Caco-2 (cell line): Measurements from ENCODE around the gene TRPC4AP. TPM values are rescaled to one million over a fixed set of nuclear protein-coding genes. Genes with fewer than 3 reads are reported as not detected.

Experiments used
- BruUV-seq: library from RNA; stranded (reverse); fragments of 400-500 nt; replicated peaks from 2 replicates; lab custom pipeline; 2021; lab: Mats Ljungman, UMichigan
- CTCF ChIA-PET: fragments of 300-600 bp; sonication (Branson Sonifier 250); formaldehyde crosslinking; loops from one replicate; lab custom pipeline; 2022; ENCODE audit warnings: antibody characterized with exemption; lab: Charles Lee
- POLR2A ChIA-PET: fragments of 300-600 bp; sonication (Branson Sonifier 250); formaldehyde crosslinking; loops from one replicate; lab custom pipeline; 2022; ENCODE audit warnings: antibody characterized with exemption; lab: Charles Lee
- DNase-seq, 2 experiments: peaks; one replicate each; pipeline versions ENCODE4 v3.0.0 to v3.0.0-alpha.2; 2020 to 2022
- H3K27me3 ChIP-seq: replicated peaks from 2 replicates; pipeline ENCODE4 v1.6.0; 2011; ENCODE audit warnings: low read length; ENCODE audit not compliant: control insufficient read depth, insufficient read depth
- H3K36me3 ChIP-seq: 2 replicates; pipeline ENCODE4 v1.5.1; 2011; ENCODE audit warnings: low read length; ENCODE audit not compliant: control insufficient read depth, insufficient read depth
- H3K4me1 ChIP-seq: fragments of 250-450 bp; sonication (Bioruptor Pico); 2 replicates; pipeline ENCODE4 v1.5.1; 2020; ENCODE audit warnings: mild to moderate bottlenecking
- H3K4me3 ChIP-seq: 2 replicates; pipeline ENCODE4 v1.5.1; 2011; ENCODE audit warnings: low read depth, mild to moderate bottlenecking, control low read depth, low read length
- H3K9me3 ChIP-seq: fragments of 250-450 bp; sonication (Bioruptor Pico); 2 replicates; pipeline ENCODE4 v1.5.1; 2020; ENCODE audit warnings: mild to moderate bottlenecking, moderate library complexity
- H3K27ac Mint-ChIP-seq: one replicate; pipeline ENCODE4 v1.8.0; 2022; ENCODE audit warnings: mixed read lengths; ENCODE audit not compliant: unreplicated experiment
- H3K27me3 Mint-ChIP-seq: one replicate; pipeline ENCODE4 v1.8.0; 2022; ENCODE audit warnings: mixed read lengths; ENCODE audit not compliant: insufficient read depth, unreplicated experiment
- H3K36me3 Mint-ChIP-seq: one replicate; pipeline ENCODE4 v1.8.0; 2022; ENCODE audit warnings: mild to moderate bottlenecking, mixed read lengths; ENCODE audit not compliant: insufficient read depth, unreplicated experiment
- H3K4me1 Mint-ChIP-seq: one replicate; pipeline ENCODE4 v1.8.0; 2022; ENCODE audit warnings: low read depth, mixed read lengths; ENCODE audit not compliant: unreplicated experiment
- H3K4me3 Mint-ChIP-seq: one replicate; pipeline ENCODE4 v1.8.0; 2022; ENCODE audit warnings: mild to moderate bottlenecking, moderate library complexity, mixed read lengths; ENCODE audit not compliant: unreplicated experiment
- H3K9me3 Mint-ChIP-seq: one replicate; pipeline ENCODE4 v1.8.0; 2022; ENCODE audit warnings: mixed read lengths; ENCODE audit not compliant: unreplicated experiment
- intact Hi-C: fragments of 100-400 bp; cut with micrococcal nuclease; formaldehyde crosslinking; loops from one replicate; pipeline ENCODE4 v1.10.0; 2022; ENCODE audit not compliant: unreplicated experiment
- total RNA-seq: library from RNA; stranded (reverse); gene quantifications from 2 replicates; pipeline ENCODE4 v1.2.3, GENCODE V29; 2022
- TF ChIP-seq, protein P1 (sequence below), 2 experiments: fragments of 200-600 bp in 1 of 2; IDR thresholded peaks; 1 replicate in 1 of 2; 2 replicates in 1 of 2; pipeline versions ENCODE4 v1.5.1 to v1.8.0; 2011 to 2022; ENCODE audit warnings: antibody characterized with exemption in 1 of 2, control low read depth in 1 of 2, inconsistent platforms in 1 of 2, low read depth in 1 of 2, low read length in 1 of 2, mild to moderate bottlenecking in 1 of 2, moderate library complexity in 1 of 2; ENCODE audit not compliant: insufficient read depth in 1 of 2, severe bottlenecking in 1 of 2, unreplicated experiment in 1 of 2

The TRPC4AP gene
- total RNA-seq, 1 experiment from 2014 or later = 144 TPM

DNA sequence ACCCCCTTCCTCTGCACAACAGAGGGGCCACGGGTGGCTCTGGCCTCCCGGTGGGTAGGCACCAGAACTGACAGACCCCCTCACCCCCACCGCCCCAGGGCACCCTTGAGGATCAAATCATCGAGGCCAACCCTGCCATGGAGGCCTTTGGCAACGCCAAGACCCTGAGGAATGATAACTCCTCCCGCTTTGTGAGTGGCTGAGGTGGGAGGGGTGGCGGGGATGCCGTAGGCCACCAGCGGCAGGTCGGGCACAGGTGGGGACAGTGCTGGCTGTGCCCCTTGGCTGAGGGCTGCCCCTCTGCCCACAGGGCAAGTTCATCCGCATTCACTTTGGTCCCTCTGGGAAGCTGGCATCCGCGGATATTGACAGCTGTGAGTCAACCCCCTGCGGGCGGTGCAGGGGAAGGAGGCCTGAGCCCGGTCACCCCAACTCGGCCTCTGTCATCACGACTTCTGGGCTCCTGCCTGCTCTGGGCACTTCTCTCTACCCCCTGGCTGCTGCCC lies 107.8 kb downstream of the TRPC4AP start:
- Histone ChIP-seq H3K27me3 (no peaks in the 10 kb centered on the region; the same call in 1 of the 2 replicates), H3K9me3 (no peaks in the 10 kb centered on the region), H3K4me3 (no peak overlapping the region), H3K4me1 (no peaks in the 10 kb centered on the region), H3K36me3 (no peaks in the 10 kb centered on the region)
- H3K27ac Mint-ChIP-seq = peak overlapping the region; percentile 4
- no TSS peak for BruUV-seq
- TF ChIP-seq, protein P1, sequence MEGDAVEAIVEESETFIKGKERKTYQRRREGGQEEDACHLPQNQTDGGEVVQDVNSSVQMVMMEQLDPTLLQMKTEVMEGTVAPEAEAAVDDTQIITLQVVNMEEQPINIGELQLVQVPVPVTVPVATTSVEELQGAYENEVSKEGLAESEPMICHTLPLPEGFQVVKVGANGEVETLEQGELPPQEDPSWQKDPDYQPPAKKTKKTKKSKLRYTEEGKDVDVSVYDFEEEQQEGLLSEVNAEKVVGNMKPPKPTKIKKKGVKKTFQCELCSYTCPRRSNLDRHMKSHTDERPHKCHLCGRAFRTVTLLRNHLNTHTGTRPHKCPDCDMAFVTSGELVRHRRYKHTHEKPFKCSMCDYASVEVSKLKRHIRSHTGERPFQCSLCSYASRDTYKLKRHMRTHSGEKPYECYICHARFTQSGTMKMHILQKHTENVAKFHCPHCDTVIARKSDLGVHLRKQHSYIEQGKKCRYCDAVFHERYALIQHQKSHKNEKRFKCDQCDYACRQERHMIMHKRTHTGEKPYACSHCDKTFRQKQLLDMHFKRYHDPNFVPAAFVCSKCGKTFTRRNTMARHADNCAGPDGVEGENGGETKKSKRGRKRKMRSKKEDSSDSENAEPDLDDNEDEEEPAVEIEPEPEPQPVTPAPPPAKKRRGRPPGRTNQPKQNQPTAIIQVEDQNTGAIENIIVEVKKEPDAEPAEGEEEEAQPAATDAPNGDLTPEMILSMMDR (IDR thresholded peaks at IDR 0.05; ENCODE audit: insufficient read depth in 1 of 2, low read depth in 1 of 2, low read length in 1 of 2, severe bottlenecking in 1 of 2, unreplicated experiment in 1 of 2) = no peak
- peaks cover 27% of the 10 kb centered on the region for H3K36me3 Mint-ChIP-seq
- ChIA-PET POLR2A (no interaction called here), CTCF (interaction anchor here (1.1 to 1.8 kb wide), 2 partner anchors 111 to 112 kb away, joined by 4 read pairs; partner anchors contain the start of gene GGT7)
- no peaks in the 10 kb centered on the region for H3K4me1 Mint-ChIP-seq
- no peaks in the 10 kb centered on the region for H3K9me3 Mint-ChIP-seq
- intact Hi-C loops = no loop called here
- DNase-seq = no peak
- no peak overlapping the region for H3K4me3 Mint-ChIP-seq
- no peaks in the 10 kb centered on the region for H3K27me3 Mint-ChIP-seq

DNA sequence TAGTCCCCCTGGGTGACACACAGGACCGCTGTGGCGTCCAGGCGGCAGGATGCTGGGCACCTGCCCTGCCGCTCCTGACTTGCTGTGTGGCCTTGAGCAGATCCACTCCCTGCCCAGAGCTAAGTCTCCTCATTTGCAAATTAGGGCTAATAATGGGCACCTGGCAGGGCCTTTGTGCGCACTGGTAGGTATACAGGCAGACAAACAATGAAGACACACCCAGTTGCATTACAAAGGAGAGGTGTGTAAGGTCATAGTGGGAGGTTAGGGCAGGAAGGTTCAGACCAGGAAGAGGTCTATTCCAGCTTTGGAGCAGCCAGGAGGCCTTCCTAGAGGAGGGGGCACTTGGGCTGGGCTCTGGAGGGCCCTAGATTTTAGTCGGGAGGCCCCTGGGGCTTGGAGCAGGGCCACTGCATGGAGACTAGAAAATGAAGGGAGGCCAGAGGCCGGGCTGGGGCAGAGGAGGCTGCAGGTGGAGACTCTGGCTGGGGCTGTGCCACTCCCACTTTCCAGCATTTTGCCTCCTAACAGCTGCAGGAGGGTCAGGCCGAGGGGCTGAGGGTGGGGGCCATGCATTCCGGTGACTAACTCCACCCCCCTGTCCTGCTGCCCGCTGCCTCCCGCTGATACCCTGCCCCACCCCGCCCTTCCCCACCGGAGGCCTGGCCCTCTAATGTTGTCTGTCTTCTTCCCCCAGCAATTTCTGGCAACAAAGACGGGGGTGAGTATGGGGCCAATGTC lies 108.4 kb downstream of the TRPC4AP start:
- no peaks in the 10 kb centered on the region for H3K27me3 Mint-ChIP-seq
- Histone ChIP-seq H3K36me3 (no peaks in the 10 kb centered on the region), H3K4me3 (no peak overlapping the region), H3K27me3 (no peaks in the 10 kb centered on the region; the same call in 1 of the 2 replicates), H3K4me1 (no peaks in the 10 kb centered on the region), H3K9me3 (no peaks in the 10 kb centered on the region)
- ChIA-PET CTCF (interaction anchor here (0.9 to 1.1 kb wide), 2 partner anchors 28 to 110 kb away, joined by 4 read pairs; partner anchors contain the start of genes GSS and MYH7B), POLR2A (no interaction called here)
- H3K36me3 Mint-ChIP-seq = peaks cover 21% of the 10 kb centered on the region
- H3K4me3 Mint-ChIP-seq = no peak overlapping the region
- DNase-seq = peak in 1 of 2 experiments; percentile 49
- no peaks in the 10 kb centered on the region for H3K4me1 Mint-ChIP-seq
- no peaks in the 10 kb centered on the region for H3K9me3 Mint-ChIP-seq
- TF ChIP-seq, protein P1 (IDR thresholded peaks at IDR 0.05; ENCODE audit: insufficient read depth in 1 of 2, low read depth in 1 of 2, low read length in 1 of 2, severe bottlenecking in 1 of 2, unreplicated experiment in 1 of 2) = no peak
- intact Hi-C loops = no loop called here
- no peak overlapping the region for H3K27ac Mint-ChIP-seq
- no TSS peak for BruUV-seq

DNA sequence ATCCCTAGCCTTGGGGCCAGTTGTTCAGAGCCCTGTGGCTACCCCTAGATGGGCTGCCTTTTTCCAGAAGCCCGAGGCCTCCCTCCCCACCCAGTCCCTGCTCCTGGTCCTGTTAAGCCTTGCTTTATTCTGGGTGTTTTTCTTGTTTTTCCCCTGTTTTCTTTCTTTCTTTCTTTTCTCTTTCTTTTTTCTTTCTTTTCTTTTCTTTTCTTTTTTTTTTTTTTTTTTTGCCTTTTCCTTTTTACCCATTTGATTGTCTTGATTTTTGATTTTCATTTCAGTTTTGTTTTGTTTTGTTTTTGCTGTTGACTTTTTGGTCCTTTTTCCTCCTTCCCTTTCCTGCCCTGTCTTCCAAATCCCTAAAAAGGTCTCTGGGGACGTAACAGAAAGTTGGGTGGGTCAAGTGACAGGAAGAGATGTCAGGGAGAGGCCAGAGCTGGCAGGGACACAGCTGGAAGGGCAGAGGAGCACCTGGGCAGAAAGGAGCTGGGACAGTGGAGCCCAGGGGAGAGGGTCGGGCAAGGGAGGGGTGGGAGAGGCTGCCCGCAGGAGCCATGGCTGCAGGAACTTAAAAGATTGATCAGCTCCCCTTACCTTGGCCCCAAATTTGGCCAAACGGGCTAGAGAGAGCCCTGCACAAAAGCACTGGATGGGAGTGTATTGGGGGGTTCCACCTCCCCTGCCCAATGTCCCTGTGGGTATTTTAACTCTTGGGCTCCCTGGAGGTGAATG lies 109.4 kb downstream of the TRPC4AP start:
- POLR2A ChIA-PET = no interaction called here
- no peak for DNase-seq
- H3K36me3 ChIP-seq = no peaks in the 10 kb centered on the region
- H3K27me3 ChIP-seq = no peaks in the 10 kb centered on the region; the same call in 1 of the 2 replicates
- intact Hi-C loops = no loop called here
- H3K4me3 ChIP-seq = no peak overlapping the region
- BruUV-seq = no TSS peak
- Mint-ChIP-seq H3K27ac (no peak overlapping the region), H3K4me3 (no peak overlapping the region), H3K27me3 (no peaks in the 10 kb centered on the region), H3K4me1 (no peaks in the 10 kb centered on the region), H3K9me3 (no peaks in the 10 kb centered on the region), H3K36me3 (peaks cover 16% of the 10 kb centered on the region)
- CTCF ChIA-PET = interaction anchor here (0.9 kb wide), 1 partner anchor 27 kb away, joined by 4 read pairs; the partner anchor contains the start of genes GSS and MYH7B
- TF ChIP-seq, protein P1 (IDR thresholded peaks at IDR 0.05; ENCODE audit: insufficient read depth in 1 of 2, low read depth in 1 of 2, low read length in 1 of 2, severe bottlenecking in 1 of 2, unreplicated experiment in 1 of 2) = no peak
- H3K4me1 ChIP-seq = no peaks in the 10 kb centered on the region
- no peaks in the 10 kb centered on the region for H3K9me3 ChIP-seq
